Epithelial cell of prostate (primary cell): ENCODE results near the gene BCL6B.
"Not testable (repeated sequence)": the region's sequence is repeated elsewhere in the genome, so short reads cannot be mapped to it uniquely, and the experiment has no call there.

Experiments used
- DNase-seq: peaks from one replicate; pipeline ENCODE4 v3.0.0-alpha.2; 2011; ENCODE audit warnings: low read depth, low spot score
- H3K27ac ChIP-seq: fragments of 450-650 bp; 2 replicates; pipeline ENCODE4 v1.5.1; 2017; ENCODE audit warnings: mild to moderate bottlenecking

BCL6B gene

GRCh38 chr17:7048968-7049367, 26.1 kb downstream of the BCL6B start:
- no peak overlapping the region for H3K27ac ChIP-seq
- DNase-seq: no peak

- not testable (repeated sequence) for H3K27ac ChIP-seq, DNase-seq
These were observed 27.7 kb downstream of the BCL6B start for GRCh38 chr17:7050583-7050982.

GRCh38 chr17:7056386-7056785, 33.5 kb downstream of the BCL6B start:
- no peak overlapping the region for H3K27ac ChIP-seq
- peak; percentile 48 for DNase-seq

- peak overlapping the region; percentile 10 for H3K27ac ChIP-seq
These were observed 36.1 kb downstream of the BCL6B start for GRCh38 chr17:7058831-7059447.

GRCh38 chr17:7060165-7060891, 37.5 kb downstream of the BCL6B start:
- DNase-seq: peak; percentile 92
- peak overlapping the region; percentile 73 for H3K27ac ChIP-seq

More at GRCh38 chr17:7058831-7059447, 36.1 kb downstream of the BCL6B start:
- DNase-seq: peak; percentile 40

- DNase-seq: no peak
These were observed 40.8 kb downstream of the BCL6B start for GRCh38 chr17:7063518-7064094.

GRCh38 chr17:7064261-7064660, 41.4 kb downstream of the BCL6B start:
- H3K27ac ChIP-seq: no peak overlapping the region
- DNase-seq: no peak

More at GRCh38 chr17:7063518-7064094, 40.8 kb downstream of the BCL6B start:
- H3K27ac ChIP-seq: no peak overlapping the region

GRCh38 chr17:7067198-7067597, 44.3 kb downstream of the BCL6B start:
- DNase-seq: no peak
- no peak overlapping the region for H3K27ac ChIP-seq

GRCh38 chr17:7068268-7068667, 45.4 kb downstream of the BCL6B start:
- no peak overlapping the region for H3K27ac ChIP-seq
- DNase-seq: no peak

- H3K27ac ChIP-seq: no peak overlapping the region
- no peak for DNase-seq
These were observed 47.9 kb downstream of the BCL6B start for GRCh38 chr17:7070712-7071111.

GRCh38 chr17:7072406-7072805, 49.6 kb downstream of the BCL6B start:
- no peak overlapping the region for H3K27ac ChIP-seq
- no peak for DNase-seq

GRCh38 chr17:7074931-7075330, 52.1 kb downstream of the BCL6B start:
- no peak overlapping the region for H3K27ac ChIP-seq
- DNase-seq: no peak

- no peak overlapping the region for H3K27ac ChIP-seq
- no peak for DNase-seq
These were observed 55.2 kb downstream of the BCL6B start for GRCh38 chr17:7077911-7078546.

GRCh38 chr17:7078711-7079110, 55.9 kb downstream of the BCL6B start:
- no peak overlapping the region for H3K27ac ChIP-seq

More at GRCh38 chr17:7078711-7079110, 55.9 kb downstream of the BCL6B start:
- no peak for DNase-seq
